ENCODE measurements around the gene VWA5B1.

DNA sequence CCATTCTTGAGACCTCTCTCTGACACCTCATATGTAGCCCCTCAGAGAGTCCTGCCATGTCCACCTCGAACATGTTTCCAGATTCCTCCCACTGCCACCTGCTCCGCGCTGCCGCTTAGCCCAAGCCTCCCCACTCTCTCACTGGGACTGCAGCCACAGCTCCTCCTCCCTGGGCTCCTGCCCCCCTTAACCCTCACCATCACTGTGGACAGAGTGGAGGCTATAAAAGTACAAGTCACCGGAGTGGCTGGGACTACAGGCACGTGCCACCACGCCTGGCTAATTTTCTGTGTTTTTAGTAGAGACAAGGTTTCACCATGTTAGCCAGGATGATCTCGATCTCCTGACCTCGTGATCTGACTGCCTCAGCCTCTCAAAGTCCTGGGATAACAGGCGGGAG, 77.0 kb downstream of the VWA5B1 start:
- TF ChIP-seq EZH2phosphoT487 (IDR thresholded peaks at IDR 0.05; ENCODE audit: low read depth), result no peak
- TF ChIP-seq, protein P1, sequence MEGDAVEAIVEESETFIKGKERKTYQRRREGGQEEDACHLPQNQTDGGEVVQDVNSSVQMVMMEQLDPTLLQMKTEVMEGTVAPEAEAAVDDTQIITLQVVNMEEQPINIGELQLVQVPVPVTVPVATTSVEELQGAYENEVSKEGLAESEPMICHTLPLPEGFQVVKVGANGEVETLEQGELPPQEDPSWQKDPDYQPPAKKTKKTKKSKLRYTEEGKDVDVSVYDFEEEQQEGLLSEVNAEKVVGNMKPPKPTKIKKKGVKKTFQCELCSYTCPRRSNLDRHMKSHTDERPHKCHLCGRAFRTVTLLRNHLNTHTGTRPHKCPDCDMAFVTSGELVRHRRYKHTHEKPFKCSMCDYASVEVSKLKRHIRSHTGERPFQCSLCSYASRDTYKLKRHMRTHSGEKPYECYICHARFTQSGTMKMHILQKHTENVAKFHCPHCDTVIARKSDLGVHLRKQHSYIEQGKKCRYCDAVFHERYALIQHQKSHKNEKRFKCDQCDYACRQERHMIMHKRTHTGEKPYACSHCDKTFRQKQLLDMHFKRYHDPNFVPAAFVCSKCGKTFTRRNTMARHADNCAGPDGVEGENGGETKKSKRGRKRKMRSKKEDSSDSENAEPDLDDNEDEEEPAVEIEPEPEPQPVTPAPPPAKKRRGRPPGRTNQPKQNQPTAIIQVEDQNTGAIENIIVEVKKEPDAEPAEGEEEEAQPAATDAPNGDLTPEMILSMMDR (IDR thresholded peaks at IDR 0.05; ENCODE audit: low read depth, low read length), result no peak
